Keratinocyte (primary cell): ENCODE data around the gene SSH3. TPM values are rescaled to one million over a fixed set of nuclear protein-coding genes. Genes with fewer than 3 reads are reported as not detected.
A peak's percentile ranks its signal among the peaks of the same experiment; 100 is the strongest.

Source experiments
- DNase-seq: peaks from one replicate; pipeline ENCODE4 v3.0.0-alpha.2; 2011; ENCODE audit warnings: low read depth, missing footprints, low spot score
- FAIRE-seq: peaks from 2 replicates; lab custom pipeline; 2011; peaks lifted over from hg19 to GRCh38; lab: Jason Lieb, UNC
- H2AFZ ChIP-seq: 2 replicates; pipeline ENCODE4 v1.6.0; 2012; ENCODE audit warnings: low read length, control low read depth, inconsistent platforms; ENCODE audit not compliant: control insufficient read depth
- H3K27ac ChIP-seq: 2 replicates; pipeline ENCODE4 v1.5.1; 2011; ENCODE audit warnings: low read length; ENCODE audit not compliant: control insufficient read depth, insufficient read depth
- H3K27me3 ChIP-seq: 3 replicates; pipeline ENCODE4 v1.6.0; 2011; ENCODE audit warnings: low read length; ENCODE audit not compliant: control insufficient read depth, insufficient read depth; ENCODE audit errors: extremely low read depth
- H3K36me3 ChIP-seq, 2 experiments: 2 replicates in 1 of 2; 3 replicates in 1 of 2; pipeline ENCODE4 v1.5.1; 2011; ENCODE audit warnings: low read length in 2 of 2, mild to moderate bottlenecking in 1 of 2; ENCODE audit not compliant: control insufficient read depth in 2 of 2, insufficient read depth in 2 of 2; ENCODE audit errors: extremely low read depth in 1 of 2
- H3K4me1 ChIP-seq: 3 replicates; pipeline ENCODE4 v1.5.1; 2011; ENCODE audit warnings: low read length; ENCODE audit not compliant: control insufficient read depth, insufficient read depth; ENCODE audit errors: extremely low read depth
- H3K4me2 ChIP-seq: 3 replicates; pipeline ENCODE4 v1.6.0; 2011; ENCODE audit warnings: low read depth, low read length; ENCODE audit not compliant: control insufficient read depth, insufficient read depth; ENCODE audit errors: extremely low read depth
- H3K4me3 ChIP-seq, 3 experiments: fragments of 200-600 bp in 1 of 3; sonication (generic) in 1 of 3; 2 replicates in 2 of 3; 3 replicates in 1 of 3; pipeline ENCODE4 v1.5.1; 2011 to 2016; ENCODE audit warnings: low read length in 3 of 3, mild to moderate bottlenecking in 3 of 3, control low read depth in 2 of 3, inconsistent platforms in 1 of 3, low read depth in 1 of 3, mixed read lengths in 1 of 3, mixed run types in 1 of 3, moderate library complexity in 1 of 3; ENCODE audit not compliant: control insufficient read depth in 2 of 3, insufficient read depth in 2 of 3; ENCODE audit errors: extremely low read depth in 1 of 3
- H3K79me2 ChIP-seq: 2 replicates; pipeline ENCODE4 v1.6.0; 2012; ENCODE audit warnings: low read length; ENCODE audit not compliant: control insufficient read depth, insufficient read depth
- H3K9ac ChIP-seq: 3 replicates; pipeline ENCODE4 v1.6.0; 2011; ENCODE audit warnings: low read length; ENCODE audit not compliant: control insufficient read depth, insufficient read depth; ENCODE audit errors: extremely low read depth
- H3K9me1 ChIP-seq: 3 replicates; pipeline ENCODE4 v1.6.0; 2011; ENCODE audit warnings: low read length; ENCODE audit not compliant: control insufficient read depth, insufficient read depth; ENCODE audit errors: extremely low read depth
- H3K9me3 ChIP-seq: 2 replicates; pipeline ENCODE4 v1.5.1; 2012; ENCODE audit warnings: low read depth, low read length; ENCODE audit not compliant: control insufficient read depth
- H4K20me1 ChIP-seq: 3 replicates; pipeline ENCODE4 v1.6.0; 2011; ENCODE audit warnings: low read length; ENCODE audit not compliant: control insufficient read depth, insufficient read depth; ENCODE audit errors: extremely low read depth
- CTCF ChIP-seq, 3 experiments: IDR thresholded peaks in 1 of 3; conservative IDR thresholded peaks in 1 of 3; optimal IDR thresholded peaks in 1 of 3; 2 replicates in 2 of 3; 3 replicates in 1 of 3; pipeline versions ENCODE3 to v1.5.1; 2011; ENCODE audit warnings: low read length in 3 of 3, mild to moderate bottlenecking in 3 of 3, moderate library complexity in 2 of 3, control low read depth in 1 of 3, inconsistent platforms in 1 of 3; ENCODE audit not compliant: insufficient read depth in 2 of 3; ENCODE audit errors: extremely low read depth in 1 of 3
- EZH2 ChIP-seq: IDR thresholded peaks from one replicate; pipeline ENCODE4 v1.6.1; 2012; ENCODE audit warnings: inconsistent platforms, mild to moderate bottlenecking, low read length, moderate library complexity
- dilution Hi-C: fragments of 300-500 bp; cut with MboI; formaldehyde crosslinking; loops from one replicate; pipeline ENCODE4 v1.7.0; 2020; ENCODE audit warnings: low sequenced_read_pairs; ENCODE audit not compliant: extremely low pct_ligation_motif_present
- polyA plus RNA-seq, 5 experiments: library from polyadenylated mRNA; depleted of rRNA in 3 of 5; stranded (reverse) in 3 of 5; stranded (forward) in 1 of 5; unstranded in 1 of 5; fragments of >200 nt; gene quantifications; 1 replicate in 1 of 5; 2 replicates in 3 of 5; 3 replicates in 1 of 5; pipeline versions ENCODE4 v1.2.1 to v1.2.3, GENCODE V29; 2011 to 2012; ENCODE audit warnings: missing spikeins in 2 of 5, low read depth in 1 of 5, low replicate concordance in 1 of 5

The SSH3 gene
- polyA plus RNA-seq, 1 donor (not counting 4 experiments of a cell fraction or from before 2014, with no cell fraction given), result 24.8 TPM

GRCh38 chr11:67292671-67293070 is 10.7 kb upstream of the SSH3 start:
- Histone ChIP-seq H3K79me2 (peaks cover 42% of the 10 kb centered on the region), H3K4me1 (peaks cover 33% of the 10 kb centered on the region), H3K4me2 (peak overlapping the region; percentile 18), H3K9me1 (no peaks in the 10 kb centered on the region), H3K9ac (no peak overlapping the region), H4K20me1 (no peaks in the 10 kb centered on the region), H3K9me3 (peaks cover 4% of the 10 kb centered on the region), H3K27ac (peak overlapping the region; percentile 62), H2AFZ (no peak overlapping the region), H3K4me3 (no peak overlapping the region), H3K27me3 (no peaks in the 10 kb centered on the region), H3K36me3 (peaks cover 8 to 35% of the 10 kb centered on the region in 2 experiments)
- no peak for TF ChIP-seq CTCF (optimal IDR thresholded peaks at IDR 0.05 in 1 of 3, IDR thresholded peaks at IDR 0.05 in 1 of 3, conservative IDR thresholded peaks at IDR 0.05 in 1 of 3; ENCODE audit: extremely low read depth in 1 of 3, insufficient read depth in 2 of 3, low read length in 3 of 3)
- no peak for TF ChIP-seq EZH2
- FAIRE-seq (no peak), DNase-seq (no peak)
- dilution Hi-C loops, result no loop called here

GRCh38 chr11:67293090-67293489 is 10.2 kb upstream of the SSH3 start:
- peaks cover 8 to 35% of the 10 kb centered on the region in 2 experiments for H3K36me3 ChIP-seq
- DNase-seq (peak; percentile 89), FAIRE-seq (peak; percentile 79)
- H3K9me3 ChIP-seq, result peaks cover 4% of the 10 kb centered on the region
- peaks cover 29% of the 10 kb centered on the region for H3K4me1 ChIP-seq
- TF ChIP-seq CTCF (optimal IDR thresholded peaks at IDR 0.05 in 1 of 3, IDR thresholded peaks at IDR 0.05 in 1 of 3, conservative IDR thresholded peaks at IDR 0.05 in 1 of 3; ENCODE audit: extremely low read depth in 1 of 3, insufficient read depth in 2 of 3, low read length in 3 of 3) (no peak), EZH2 (no peak)
- no peak overlapping the region for H3K4me3 ChIP-seq
- dilution Hi-C loops, result no loop called here
- no peaks in the 10 kb centered on the region for H3K27me3 ChIP-seq
- no peak overlapping the region for H2AFZ ChIP-seq
- peaks cover 42% of the 10 kb centered on the region for H3K79me2 ChIP-seq
- H4K20me1 ChIP-seq, result no peaks in the 10 kb centered on the region
- peak overlapping the region; percentile 62 for H3K27ac ChIP-seq
- H3K9me1 ChIP-seq, result no peaks in the 10 kb centered on the region
- H3K4me2 ChIP-seq, result peak overlapping the region; percentile 18
- H3K9ac ChIP-seq, result no peak overlapping the region
